HG03095 (cell line): ENCODE data around the gene DRGX.

Experiments used
- ATAC-seq: cut with Tn5 transposase; IDR thresholded peaks from one replicate; pipeline ENCODE4 v1.9.1; 2021; ENCODE audit warnings: moderate library complexity; ENCODE audit not compliant: unreplicated experiment

The DRGX gene

DNA sequence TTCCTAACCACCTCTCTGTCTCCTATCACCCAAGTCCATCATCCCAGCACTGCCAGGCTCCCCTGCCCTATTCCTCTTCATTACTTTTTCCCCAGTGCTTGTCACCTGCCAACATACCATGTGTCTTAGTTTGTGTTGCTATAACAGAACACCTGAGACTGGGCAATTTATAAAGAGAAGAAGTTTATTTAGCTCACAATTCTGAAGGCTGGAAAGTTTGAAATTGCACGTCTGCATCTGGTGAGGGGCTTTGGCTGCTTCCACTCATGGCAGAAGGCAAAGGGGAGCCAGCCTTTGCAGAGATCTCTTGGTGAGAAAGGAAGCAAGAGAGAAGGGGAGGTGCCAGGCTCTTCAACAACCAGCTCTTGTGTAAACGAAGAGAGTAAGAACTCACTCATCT lies 47.3 kb downstream of the DRGX start:
- ATAC-seq: no peak

DNA sequence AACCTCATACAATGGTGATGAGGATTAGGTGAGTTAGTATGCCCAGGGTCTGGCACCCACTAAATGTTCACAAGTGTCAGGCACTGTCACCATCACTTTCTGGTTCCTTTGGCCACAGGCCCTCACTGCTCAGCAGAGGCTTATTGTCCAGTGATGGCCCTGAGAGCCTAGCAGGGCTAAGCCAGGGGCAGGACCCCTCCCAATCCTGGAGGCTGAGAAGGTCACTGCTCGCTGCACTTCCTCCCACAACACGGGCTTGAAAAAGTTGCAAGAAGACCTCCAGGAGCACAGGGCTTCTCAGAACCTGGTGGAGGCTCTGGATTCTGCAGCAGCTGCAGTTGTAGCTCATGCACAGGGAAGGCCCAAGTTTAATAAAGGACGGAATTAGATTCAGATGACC lies 48.1 kb downstream of the DRGX start:
- ATAC-seq: no peak

DNA sequence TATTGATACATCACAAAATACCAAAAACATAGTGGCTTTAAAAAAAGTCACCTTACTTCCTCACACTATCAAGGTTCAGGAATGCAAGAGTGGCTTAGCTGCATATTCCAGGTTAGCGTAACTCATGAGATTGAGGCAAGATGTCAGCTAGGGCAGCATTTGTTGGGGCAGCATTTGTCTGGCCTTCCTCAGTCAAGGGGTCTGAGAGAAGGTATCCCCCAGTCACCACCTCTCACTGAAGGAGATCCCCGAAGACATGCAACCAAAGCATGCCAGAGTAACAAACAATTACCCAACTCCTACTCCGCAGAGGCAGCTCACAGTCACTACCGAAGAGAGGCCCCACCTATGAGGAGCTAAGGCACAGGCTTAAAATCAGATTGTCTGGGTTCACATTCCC lies 48.5 kb downstream of the DRGX start:
- ATAC-seq: no peak

DNA sequence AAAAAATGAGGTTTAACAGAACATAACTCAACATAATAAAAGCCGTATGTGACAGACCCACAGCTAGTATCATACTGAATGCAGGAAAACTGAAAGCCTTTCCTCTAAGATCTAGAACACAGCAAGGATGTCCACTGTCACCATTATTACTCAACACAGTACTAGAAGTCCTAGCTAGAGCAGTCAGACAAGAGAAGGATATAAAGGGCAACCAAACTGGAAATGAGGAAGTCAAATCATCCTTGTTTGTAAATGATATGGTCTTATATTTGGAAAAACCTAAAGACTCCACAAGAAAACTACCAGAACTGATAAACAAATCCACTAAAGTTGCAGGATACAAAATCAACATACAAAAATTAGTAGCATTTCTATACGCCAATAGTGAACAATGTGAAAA lies 51.0 kb downstream of the DRGX start:
- ATAC-seq: no peak

DNA sequence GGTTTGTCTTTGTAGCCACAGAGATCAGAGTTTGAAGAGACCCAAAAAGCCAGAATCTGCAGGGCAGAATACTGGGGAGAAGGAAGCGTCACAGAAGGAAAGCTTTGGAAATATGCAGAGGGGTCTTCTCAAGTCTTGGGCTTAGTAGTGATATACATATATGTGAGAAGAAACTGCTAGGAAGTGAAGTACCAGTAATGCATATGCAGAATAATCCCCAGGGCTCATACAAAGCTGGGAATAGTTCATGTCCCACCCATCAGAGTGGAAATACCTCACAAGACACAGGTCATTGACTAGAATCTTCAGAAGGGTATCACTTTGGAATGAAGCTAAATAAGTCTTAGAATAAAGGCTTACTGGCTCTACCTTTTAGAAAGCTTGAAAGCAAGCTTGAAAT lies 57.3 kb downstream of the DRGX start:
- no peak for ATAC-seq

DNA sequence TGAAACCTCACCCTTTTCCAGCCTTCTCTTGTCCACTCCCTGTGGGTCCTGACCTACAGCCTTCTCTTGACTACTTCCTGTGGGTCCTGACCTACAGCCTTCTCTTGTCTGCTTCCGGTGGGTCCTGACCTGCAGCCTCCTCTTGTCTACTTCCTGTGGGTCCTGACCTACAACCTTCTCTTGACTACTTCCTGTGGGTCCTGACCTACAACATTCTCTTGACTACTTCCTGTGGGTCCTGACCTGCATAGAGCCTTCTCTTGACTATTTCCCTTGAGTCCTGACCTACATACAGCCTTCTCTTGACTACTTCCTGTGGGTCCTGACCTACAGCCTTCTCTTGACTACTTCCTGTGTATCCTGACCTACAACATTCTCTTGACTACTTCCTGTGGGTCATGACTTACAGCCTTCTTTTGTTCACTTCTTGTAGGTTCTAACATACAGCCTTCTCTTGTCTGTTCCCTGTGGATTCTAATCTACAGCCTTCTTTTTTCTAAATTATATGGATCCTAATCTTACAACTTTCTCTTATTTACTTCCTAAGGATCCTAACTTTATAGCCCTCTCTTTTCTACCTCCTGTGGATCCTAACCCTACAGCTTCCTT lies 60.4 kb downstream of the DRGX start:
- ATAC-seq: no peak

DNA sequence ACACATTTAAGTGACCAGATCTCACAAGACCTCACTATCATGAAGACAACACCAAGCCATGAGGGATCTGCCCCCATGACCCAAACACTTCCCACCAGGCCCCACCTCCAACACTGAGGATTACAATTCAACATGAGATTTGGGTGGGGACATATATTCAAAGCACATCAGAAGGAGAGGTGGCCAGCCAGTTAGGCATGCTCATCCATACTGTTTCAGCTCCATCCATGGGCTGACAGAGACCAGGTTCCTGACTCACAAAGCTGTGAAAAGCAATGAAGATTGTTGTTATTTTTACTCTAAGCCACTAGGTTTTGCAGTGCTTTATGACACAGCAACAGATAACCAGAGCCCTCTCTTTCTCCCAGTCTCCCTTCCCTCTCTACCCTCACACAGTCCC lies 60.9 kb downstream of the DRGX start:
- ATAC-seq: no peak

DNA sequence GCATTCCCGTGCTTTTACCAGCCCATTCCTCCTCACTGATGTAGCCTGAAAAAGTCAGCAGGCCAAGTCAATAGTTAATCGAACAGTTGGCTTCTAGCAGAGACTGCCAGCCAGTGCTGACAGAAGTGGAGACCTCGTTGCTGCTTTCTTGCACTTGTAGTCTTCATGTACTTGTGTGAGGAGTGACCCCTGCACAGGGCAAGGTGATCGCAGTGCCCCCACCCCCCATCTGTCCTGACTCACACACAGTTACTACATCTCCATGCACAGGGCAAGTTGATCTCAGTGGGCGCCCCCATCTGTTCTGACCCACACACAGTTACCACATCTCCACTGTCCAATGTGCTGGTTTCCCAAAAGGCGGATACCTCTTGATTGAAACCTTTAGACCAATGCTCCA lies 62.7 kb downstream of the DRGX start:
- ATAC-seq: no peak

DNA sequence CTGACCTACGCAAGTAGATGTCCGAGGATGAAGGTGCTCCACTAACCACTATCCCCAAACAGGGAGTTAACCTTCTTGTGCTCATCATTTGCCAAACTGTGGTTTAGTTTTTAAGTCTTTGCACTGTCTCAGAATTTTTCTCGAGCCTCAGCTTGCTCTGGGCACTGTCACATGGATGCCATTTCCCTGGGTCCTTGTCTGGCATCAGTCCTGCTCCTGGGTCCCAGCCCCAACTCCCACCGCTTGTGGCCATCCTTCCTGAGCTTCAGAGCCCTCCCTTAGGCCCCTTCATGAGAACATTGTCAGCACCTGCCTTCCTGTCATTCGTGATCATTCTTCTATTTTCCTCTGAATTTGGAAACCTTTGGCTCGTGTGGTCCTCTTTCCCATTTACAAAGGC lies 63.1 kb downstream of the DRGX start:
- ATAC-seq: no peak

DNA sequence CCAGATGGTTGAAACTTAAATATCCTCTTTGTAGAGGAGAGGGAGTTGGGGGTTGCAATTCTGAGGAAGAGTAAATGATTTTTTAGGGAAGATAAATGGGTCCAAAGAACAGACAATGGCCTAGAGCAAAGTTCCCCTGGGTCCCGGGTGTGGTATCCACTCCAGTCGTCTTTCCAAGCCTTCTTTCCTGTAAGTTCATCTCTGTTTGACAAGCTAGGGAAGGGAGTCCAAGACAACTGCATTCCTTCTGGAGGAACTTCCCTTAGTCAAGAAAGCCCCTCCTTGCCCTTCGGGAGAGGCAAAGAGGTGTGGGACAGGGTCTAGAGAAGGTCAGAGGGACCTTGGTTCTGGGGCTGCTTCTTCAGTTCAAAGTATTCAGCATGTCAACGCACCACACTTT lies 63.6 kb downstream of the DRGX start:
- no peak for ATAC-seq

DNA sequence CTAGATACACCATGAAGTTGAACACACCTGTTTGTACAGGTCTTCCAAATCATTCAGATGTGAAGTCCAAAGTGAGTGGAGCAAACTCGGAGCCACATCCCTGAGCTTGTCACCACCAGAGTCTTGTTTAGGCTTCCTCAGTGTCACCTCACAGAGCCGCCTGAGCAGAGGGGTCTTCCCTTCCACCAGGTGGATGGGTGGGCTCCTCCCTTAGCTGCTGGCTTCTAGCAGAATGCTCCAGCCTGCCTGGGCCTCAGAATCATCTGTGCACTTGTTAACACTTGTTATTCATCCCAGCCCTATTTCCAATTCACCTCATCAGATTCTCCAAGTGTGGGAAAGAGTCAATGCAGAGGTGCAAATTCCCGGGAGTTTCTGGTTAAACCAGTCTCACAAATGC lies 64.5 kb downstream of the DRGX start:
- no peak for ATAC-seq

DNA sequence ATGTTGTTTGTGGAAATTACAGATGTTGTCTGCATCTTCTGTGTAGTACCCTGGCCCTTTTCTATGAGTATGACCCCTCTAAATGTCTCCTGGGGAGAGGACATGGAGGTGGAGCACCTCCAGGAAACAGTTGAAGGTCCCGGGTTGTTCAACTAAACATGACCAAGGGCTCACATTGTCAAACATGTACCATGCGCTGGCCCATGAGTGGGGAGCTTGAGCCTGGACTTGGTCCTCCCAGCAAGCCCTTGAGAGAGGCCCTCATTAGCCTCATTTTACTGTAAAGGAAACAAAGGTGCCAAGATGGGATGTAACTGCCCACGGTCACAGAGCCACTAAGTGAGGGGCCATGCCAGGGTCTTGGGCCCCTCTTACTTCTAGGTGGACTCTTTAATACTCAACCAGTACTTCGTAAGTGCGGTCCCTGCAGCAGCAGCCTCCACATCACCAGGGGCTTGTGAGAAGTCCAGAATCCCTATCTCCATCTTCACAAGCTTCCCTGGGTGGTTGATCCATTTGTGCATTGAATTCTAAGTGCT lies 65.7 kb downstream of the DRGX start:
- ATAC-seq: no peak

DNA sequence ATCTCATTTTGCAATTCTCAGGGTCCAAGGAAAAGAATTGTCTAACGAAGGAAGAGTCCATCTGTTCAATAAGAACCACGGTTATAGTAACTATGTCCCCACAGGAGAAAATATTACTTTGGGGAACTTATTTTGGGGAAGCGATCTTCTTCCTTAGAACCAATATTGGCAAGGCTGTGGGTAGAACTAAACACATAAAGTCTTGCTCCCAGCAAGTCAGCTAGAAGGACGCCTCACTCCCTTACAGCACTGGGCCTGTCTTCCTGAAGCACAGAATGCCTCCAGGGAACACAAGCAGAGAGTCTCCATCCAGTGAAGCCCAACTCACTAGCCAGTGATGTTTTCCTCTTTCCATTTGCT lies 66.8 kb downstream of the DRGX start:
- no peak for ATAC-seq

DNA sequence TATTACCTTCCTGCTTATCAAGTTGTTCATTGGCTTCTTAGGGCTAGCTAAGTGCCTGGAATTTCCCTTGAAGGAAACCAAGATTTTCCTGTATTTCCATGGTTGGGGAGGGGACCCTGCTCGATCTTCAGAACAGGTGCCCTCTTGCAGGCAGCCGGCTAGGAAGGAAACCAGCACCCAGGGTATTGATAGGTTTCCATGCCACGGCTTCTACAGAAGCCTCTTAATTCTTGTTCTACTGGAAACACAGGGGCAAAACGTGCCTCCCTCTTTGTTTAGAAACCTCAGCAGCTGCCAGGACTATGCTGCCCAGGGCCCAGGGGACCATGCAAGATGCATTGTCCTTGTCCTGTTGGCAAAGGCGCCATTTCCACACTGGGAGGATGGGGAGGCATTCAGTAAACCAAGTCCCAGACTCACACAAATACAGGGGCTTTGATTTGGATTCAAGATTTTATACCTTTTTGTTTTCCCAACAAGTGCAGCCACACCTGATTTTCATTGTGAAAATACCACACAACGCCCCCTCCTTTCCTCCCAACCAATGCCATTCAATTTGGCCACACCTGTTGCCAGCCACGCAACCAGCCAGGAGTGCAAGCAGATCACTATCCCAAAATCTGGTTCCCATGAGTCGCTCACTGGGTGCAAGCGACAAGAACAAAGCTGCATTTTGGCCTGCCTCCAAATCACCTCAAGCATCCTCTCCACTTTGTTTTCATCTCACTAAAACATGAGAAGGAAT lies 67.3 kb downstream of the DRGX start:
- no peak for ATAC-seq

DNA sequence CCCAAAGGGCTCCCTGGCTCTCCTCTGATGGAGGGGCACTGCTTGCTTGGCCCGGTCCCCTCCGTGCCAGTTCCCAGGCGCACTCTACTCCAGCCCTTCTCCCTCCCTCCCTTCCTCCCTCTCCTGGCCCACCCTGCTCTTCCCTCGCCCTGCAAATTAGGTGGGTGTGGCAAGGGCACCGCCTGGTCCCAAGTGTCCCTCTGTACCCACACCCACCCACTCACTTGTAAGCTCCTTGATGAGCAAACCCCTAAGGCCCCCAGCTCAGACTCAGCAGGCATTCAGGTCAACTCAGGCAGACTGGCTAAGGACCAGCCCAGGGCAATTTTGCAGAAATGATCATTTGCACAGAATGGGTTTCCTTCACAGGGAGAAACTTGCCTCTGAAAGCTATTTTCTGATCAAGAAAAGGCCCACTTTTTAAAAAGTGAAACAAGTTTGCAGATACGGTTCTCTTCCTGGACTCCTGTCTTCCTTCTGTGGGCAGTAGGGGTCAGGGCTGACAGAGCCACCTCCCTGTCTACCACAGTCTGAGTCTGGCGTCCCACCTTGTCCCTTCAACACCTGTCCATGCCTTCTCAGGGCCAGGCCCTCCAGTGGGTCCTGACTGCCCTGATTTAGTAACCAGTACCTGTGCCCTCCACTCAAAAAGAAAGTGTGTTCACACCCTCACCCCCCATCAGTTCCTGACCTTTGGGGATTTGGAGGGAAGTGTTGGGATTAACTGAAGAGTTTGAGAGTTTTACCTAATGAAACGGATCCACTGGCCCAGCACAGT lies 68.7 kb downstream of the DRGX start:
- ATAC-seq: no peak

DNA sequence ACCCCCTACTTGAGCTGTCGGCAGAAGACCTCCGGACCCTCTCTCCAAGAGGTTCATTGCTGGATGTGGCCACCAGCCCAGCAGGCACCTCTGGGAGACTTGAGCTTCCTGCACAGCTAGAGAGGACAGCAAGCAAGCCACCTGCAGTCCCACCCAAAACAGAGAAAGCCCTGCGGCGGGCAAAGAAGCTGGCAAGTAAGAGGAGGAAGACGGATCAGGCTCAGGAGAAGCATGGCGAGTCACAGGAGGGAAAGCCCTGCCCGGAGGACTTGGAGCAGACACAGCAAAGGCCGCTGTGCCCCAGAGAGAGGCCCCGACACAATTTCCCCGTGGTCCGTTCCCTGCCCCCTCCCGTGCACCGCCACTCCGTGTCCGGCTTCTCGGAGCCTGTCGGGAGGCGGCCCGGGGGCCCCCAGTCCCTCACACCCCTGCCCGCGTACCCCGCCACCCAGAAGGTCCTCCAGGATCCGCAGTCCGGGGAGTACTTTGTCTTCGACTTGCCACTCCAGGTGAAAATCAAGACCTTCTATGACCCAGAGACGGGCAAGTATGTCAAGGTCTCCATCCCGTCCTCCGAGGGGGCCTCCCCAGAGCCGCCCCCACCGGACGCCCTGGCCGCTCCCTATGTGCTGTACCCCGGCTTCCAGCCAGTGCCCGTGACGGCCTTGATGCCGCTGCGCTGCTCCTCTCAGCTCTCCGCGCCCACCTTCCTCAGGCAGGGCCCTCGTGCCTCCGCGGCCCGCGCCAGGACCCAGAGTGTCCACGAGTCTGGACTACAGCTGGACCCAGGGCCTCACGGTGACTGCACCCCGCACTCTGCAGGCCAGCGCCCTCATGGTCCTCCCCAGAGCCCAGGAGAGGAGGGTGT lies 69.7 kb downstream of the DRGX start:
- ATAC-seq: no peak

DNA sequence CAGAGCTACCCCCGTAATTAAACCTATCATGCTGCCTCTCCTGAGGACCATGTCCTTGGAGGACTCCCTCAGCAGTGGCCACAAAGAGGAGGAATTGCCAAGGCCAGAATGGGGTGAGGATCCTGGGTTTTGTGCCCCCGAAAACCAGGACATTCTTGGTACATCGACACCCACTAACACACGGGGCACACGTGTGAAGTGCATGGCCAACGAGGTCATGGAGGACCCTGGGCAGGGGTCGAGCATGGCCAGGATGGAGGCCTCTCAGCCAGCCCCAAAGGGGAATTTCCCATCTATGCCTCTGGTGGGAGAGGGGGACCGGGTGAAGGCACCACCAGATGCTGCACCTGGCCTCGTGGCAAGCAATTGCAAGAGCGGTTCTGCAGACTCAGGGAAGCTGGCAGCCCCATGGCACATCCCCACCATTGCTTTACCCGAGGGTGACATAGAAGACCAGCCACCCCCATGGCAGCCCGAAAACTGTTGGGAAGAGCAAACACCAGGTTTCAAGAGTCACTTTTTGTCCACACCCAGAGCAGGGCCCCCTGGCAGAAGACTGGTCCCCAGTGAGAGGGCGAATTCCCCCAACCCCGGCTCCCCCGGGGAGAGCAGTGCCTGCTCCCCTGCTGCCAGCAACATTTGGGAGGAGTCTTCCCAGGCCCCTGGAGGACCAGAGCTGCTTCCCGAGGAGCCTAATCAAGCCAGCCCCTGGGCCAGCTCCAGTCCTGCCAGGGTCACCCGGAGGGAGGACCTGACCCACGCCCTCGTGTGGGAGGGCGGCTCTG lies 70.6 kb downstream of the DRGX start:
- no peak for ATAC-seq

DNA sequence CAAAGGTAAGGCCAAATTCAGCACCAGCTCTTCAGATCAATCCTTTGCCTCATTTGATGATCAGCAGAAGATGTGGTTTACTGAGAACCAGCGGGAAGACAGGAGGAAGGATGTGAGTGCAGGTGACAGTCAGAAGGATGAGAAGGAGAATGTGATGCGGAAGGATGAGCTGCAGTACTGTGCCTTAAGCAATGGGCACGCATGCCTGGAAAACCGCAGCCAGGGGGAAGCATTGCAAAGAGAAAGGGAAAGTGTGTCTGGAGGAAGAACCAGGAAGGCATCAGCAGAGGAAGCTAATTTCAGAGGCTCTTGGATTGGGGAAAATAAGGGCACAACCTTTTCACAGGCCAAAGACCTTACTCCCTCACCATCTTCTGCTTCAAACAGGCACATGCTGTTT lies 71.2 kb downstream of the DRGX start:
- no peak for ATAC-seq

DNA sequence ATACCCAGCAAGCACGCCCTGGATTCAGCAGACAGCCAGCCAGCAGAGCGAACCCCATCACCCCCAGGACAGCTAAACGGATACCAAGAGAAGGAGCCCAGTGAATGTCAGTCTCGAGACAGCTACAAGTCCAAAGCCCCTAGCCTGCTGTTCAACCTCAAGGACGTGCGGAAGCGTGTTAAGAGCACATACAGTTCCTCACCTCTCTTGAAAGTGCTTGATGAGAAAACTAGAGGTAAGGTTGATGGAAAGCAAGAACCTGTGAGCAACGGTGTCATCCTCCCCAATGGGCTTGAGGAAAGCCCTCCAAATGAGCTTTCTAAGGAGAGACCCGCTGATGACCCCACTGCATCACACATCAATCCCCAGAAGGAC lies 72.0 kb downstream of the DRGX start:
- ATAC-seq: no peak

DNA sequence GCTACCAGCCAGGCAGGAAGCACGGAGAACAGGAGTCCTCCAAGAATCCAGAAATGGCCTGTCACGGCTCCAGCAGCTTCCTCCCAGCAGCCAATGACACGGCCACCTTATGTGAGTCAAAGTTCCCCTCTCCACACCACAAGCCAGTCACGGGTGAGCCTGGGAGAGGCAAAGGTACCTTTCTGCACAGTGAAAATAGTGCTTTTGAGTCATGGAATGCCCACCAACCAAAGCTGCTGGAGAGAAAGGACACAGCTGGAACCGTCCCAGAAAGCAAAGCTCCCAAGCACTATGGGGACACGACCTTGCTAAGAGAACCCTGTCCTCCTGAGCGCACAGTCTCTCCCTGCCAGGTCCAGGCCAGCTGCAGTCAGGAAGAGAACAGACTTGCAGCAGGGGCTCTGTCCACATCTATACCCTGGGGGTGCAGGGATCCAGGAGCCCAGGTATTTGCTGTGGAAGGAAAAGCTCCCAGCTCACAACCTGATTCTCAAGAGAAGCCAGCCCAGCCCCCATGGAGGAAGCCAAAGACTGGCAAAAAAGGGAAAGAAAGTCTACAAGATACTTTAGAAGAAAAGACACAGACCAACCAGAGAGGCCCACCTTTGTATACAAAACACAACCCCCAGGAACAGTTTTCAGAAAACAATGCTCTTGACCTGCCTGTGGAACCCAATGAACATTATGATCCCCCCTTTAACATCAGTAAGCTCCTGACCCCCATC lies 72.6 kb downstream of the DRGX start:
- ATAC-seq: no peak
